HG03442 (cell line): ENCODE measurements around the gene GABPB1.
A peak's percentile ranks its signal among the peaks of the same experiment; 100 is the strongest.
"Not testable (repeated sequence)": the region's sequence is repeated elsewhere in the genome, so short reads cannot be mapped to it uniquely, and the experiment has no call there.

Experiments used
- ATAC-seq: cut with Tn5 transposase; IDR thresholded peaks from one replicate; pipeline ENCODE4 v1.9.1; 2021; ENCODE audit warnings: mild to moderate bottlenecking, moderate library complexity; ENCODE audit not compliant: unreplicated experiment

Gene GABPB1

DNA sequence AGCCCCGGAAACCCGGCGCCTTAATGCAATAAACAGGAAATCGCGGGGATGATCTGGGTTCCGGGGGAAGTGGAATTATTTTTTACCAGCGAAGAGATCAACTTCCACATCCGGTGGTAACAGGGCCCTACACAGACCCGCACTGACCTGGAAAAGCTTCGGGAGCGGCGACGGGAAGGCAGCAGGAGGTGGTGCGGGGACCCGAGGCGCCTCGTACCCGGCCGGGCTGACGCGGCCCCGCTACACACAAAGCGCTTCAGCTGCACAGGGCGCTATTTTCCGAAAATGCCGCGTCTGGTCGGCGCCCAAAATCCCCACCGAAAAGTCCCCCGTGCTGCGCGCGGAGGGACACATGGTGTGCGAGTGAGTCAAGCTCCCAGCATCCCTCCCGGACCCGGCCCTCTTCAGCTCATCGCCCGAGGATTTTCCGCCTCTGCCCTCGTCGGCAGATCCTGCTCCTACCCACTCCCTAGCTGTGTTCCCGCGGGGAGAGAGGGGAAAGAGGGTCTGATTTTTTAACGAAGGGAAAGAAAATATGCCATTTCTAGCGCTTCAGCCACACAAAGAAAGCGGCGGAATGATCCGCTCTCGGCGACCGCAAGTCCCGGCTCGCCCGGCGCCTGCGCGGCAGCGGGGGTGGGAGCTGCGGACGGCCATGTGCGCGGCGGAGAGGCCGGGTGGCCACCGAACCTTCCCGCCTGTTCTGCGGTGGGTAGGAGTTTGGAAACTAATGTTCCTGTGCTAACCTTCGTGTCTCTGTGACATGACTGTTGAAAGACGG is at the start of gene GABPB1:
Gene GABPB1 (minus strand): TSS at position 361 of the 781 bp plus-strand sequence. CDS start 45,400 bp downstream, outside the sequence.
- ATAC-seq, result peak; percentile 41

DNA sequence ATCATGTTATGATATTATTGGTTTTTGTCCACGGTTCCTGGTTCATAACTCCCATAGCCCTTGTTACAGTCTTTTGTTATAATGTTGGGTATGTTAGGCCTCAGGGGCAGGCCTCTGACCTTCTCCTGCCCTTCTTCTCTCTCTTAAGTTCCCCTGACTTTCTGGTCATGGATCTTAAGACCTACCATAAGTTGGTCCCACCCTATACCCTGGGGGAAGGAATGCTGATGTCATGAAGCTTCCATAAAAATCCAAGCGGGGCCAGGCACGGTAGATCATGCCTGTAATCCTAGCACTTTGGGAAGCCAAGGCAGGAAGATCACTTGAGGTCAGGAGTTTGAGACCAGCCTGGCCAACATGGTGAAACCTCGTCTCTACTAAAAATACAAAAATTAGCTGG is 36.6 kb upstream of the GABPB1 start:
- ATAC-seq, result not testable (repeated sequence)

DNA sequence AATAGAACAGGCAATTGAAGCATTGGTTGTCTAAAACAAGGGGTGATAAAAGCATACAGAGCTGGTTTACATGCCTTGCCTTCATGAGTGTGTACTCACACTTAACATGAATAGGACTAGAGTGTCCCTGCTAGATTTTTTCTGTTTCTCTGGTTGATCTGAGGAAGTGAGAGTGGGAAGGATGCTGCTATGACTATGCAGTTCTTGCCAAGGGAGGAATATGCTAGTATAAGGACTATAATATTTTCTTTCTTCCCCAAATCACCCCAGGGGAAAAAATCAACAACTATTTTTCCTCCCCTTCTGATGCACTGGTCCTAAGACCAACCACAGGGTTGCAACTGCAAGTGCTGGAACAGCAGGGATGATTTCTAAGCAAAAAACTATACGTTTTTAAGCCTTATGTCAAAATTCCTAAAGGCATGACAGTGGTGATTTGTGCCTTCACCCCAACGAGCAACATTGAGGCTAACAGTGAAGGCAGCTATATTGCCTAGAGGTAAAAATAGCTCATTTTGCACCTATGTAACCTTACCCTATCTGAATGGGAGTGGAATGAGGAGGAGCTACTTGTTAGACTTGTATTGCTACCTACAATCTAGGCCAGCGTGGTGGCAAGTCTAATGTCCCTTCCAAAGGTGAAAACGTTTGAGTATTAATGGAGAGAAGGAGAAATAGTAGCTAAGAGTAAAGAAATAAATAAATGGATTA is 35.7 kb upstream of the GABPB1 start:
- peak; percentile 72 for ATAC-seq

DNA sequence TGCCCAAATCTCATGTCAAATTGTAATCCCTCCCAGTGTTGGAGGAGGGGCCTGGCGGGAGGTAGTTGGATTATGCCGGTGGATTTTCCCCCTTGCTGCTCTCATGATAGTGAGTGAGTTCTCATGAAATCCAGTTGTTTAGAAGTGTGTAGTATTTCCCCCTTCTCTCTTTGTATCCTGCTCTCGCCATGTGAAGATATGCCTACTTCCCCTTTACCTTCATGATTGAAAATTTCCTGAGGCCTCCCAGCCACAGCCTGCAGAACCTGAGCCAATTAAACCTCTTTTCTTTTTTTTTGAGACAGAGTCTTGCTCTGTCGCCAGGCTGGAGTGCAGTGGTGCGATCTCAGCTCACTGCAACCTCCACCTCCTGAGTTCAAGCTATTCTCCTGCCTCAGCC is 27.4 kb upstream of the GABPB1 start:
- ATAC-seq, result not testable (repeated sequence)

DNA sequence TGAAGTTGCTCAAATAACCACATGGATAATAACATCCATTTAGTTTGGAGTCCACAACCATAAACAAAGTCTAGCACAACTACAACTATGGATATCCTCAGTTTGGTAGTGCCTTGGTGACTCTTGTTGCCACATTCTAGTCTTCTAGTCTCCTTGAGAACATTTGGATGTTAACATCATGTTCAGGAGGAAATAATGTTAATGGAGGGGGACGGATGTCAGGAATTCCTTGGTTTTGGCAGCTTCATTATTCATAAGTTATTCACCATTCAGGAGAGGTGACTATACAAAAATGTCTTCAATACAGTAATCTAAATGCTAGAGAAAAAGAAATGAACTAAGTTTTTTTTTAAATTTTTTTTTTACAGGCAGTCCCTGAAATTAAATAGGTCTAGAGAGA is 26.4 kb upstream of the GABPB1 start:
- no peak for ATAC-seq

DNA sequence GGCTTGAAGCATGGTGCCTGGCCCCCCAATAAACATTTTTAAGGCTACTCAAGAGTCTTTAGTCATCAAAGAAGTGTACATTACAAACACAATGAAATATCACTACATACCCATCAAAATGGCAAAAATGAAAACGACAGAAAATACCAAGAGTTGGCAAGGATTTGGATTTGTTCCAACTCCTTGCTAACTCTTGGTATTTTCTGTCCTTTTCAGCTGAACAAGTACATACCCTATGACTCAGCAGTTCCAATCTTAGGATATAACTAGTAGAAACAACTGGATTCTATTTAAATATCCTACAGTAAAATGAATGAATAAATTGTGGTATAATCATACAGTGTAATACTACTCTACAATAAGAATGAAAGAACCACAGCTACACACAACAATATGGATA is 25.1 kb upstream of the GABPB1 start:
- no peak for ATAC-seq

DNA sequence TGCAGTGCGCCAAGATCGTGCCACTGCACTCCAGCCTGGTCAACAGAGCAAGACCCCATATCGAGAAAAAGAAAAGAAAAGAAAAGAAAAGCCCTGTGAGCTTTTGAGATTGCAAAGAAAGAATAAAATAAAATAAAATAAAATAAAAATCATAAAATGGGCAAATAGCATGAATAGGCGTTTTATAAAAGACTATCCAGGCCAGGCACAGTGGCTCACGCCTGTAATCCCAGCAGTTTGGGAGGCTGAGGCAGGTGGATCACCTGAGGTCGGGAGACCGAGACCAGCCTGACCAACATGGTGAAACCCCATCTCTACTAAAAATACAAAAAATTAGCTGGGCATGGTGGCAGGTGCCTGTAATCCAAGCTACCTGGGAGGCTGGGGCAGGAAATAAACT is 24.4 kb upstream of the GABPB1 start:
- ATAC-seq, result not testable (repeated sequence)

DNA sequence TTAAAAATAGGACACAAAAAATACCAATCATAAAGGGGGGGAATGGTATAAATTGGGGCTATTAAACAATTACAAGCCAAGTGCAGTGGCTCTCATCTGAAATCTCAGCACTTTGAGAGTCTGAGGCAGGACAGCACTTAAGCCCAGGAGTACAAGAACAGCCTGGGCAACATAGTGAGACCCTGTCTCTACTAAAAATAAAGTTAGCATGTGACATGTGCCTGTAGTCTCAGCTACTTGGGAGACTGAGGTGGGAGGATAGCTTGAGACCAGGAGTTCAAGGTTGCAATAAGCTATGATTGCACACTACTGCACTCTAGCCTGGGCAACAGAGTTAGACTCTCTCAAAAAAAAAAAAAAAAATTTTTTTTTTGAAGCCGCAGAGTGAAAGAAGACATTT is 23.8 kb upstream of the GABPB1 start:
- ATAC-seq, result no peak

DNA sequence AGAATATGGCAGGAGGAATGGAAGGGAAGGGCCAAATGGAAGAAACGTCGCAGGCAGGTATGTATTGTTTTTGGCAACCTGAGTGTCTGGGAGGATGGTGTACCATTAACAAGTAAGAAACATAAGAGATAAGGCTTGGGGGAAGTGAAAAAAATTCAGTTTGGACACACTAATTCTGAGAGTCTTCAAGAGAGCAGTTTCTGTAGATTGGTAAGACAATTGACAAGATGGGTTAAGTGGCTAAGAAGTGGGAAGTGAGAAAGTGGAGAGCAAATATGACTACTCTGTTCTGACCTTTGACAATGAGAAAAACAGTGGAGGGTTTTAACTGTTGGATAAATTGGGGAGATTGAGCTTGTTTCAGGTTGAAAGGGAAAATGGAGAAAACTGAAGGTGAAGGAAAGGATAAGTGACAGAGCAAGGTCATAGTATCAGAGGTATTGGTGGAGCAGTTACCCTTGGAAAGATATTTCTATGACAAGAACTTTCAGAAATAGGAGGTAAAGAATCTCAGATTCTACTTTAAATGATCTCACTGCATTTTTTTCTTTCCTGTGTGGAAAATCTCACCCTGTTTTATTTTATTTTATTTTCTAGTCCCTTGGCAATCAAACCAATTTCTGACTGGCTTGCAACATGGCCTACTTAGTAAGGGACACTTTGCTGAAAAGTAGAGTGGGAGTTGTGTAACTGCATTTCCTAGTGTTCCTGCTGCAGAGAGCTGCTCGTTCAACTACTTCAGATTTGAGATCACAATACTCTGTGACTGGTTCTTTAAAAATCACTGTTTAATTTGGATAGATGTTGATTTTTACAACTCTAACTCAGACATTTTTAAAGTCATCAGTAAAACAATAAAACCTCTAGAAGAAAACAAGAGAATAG is 23.1 kb upstream of the GABPB1 start:
- peak; percentile 97 for ATAC-seq

DNA sequence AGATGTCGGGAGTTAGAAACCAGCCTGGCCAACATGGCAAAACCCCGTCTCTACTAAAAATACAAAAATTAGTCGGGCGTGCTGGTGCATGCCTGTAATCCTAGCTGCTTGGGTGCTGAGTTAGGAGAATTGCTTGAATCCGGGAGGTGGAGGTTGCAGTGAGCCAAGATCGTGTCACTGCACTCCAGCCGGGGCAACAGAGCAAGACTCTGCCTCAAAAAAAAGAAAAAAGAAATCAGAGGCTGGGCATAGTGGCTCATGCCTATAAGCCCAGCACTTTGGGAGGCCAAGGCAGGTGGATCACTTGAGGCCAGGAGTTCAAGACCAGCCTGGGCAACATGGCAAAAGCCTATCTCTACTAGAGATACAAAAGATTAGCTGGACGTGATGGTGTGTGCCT is 14.6 kb upstream of the GABPB1 start:
- ATAC-seq, result not testable (repeated sequence)

DNA sequence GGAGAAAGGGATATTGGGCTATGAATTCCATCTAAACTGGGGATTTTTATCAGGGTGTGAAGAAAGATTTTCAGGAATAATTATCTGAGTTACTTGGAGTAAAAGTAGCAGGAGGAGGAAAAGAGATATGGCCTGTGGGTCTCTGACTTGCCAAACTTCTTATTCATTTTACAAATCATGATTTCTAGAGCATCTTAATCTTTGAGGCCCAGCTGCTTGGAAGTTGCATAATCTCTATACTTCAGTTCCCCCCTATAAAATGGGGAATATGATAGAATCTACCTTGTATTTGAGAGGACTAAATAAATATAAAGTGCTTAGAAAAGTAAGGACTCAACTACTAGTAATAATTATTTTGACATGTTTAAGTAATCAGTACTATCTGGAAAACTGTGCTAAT is 11.0 kb upstream of the GABPB1 start:
- ATAC-seq, result no peak

DNA sequence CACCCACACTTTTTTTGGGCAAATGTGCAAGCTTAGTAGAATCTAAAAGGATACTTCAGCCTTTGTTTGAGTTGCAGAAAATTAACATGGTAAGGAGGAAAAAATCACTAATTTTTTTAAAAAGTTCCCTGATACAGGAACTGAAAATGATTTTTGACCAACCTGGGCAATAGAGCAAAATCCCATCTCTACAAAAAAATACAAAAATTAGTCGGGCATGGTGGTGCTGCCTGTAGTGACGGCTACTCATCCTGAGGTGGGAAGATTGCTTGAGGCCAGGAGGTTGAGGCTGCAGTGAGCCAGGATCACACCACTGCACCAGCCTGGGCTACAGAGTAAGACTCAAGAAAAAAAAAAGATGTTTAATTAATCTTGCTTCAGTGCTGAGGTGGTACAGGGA is 10.6 kb upstream of the GABPB1 start:
- no peak for ATAC-seq

DNA sequence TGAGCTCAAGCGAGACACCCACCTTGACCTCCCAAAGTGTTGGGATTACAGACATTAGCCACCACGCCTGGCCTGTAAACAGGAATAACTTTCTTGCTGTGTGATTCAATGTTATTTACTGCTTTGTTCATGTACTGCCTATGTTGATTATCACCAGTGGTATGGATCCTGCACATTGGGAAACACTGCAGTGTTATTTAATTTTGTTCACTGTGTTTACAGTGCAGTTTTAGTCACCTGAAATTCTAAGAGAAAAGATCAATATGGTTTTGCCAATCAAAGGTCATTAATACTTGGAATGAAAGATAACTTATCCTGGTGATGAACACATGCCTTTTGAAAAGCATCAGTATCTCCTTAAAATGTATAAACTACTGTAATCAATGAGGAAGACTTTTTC is 8.6 kb upstream of the GABPB1 start:
- no peak for ATAC-seq

DNA sequence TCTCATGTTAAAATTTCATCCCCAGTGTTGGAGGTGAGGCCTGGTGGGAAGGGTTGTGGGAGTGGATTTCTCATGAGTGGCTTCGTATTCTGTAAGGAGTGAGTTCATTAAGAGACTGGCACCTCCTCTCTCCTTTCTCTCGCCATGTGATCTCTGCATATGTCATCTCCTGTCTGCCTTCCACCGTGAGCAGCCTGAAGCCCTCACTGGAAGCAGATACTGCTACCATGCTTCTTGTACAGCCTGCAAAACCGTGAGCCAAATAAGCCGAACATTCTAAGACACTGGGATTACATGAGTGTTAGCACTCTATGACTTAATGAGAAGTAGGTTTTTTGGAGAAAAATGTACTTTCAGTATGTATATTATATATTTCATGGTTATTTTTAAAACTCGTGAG is 6.8 kb upstream of the GABPB1 start:
- no peak for ATAC-seq

DNA sequence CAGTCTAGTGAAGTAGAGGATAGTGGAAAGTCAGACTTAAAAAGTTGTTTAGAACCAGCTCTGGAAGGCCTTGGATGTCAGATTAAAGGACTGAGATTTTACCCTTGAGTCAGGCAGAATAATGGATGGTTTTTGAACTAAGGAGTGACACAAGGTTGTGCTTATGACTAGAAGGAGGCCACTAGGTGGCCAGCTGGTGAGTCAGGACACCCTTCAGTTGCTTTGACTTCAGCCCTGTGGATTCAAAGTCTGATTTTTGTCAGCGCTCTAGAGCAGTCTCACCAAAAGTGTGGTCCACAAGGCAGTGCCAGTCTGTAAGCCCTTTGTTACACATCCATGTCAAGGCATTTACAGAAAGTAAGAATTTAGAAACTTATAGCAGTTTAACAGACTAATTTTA is 3.8 kb upstream of the GABPB1 start:
- ATAC-seq, result no peak

DNA sequence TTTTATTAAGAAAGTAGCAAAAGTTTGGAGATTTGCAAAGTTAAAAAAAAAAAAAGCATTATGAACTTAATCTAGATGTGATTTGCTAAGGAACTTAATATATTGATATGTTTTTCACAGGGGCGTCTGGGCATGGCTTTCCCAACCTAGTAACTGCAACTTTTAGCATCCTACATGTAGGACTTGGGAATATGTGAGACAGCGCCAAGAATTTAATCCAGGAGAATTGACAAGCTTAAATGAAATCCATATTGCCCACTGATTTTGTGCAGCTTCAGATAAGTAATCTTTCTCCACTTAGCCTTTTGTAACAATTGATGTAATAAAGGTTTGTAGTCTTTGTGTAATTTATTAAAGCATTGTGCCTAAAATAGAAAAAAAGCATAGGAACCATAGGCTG is 982 bp upstream of the GABPB1 start:
- ATAC-seq, result no peak

DNA sequence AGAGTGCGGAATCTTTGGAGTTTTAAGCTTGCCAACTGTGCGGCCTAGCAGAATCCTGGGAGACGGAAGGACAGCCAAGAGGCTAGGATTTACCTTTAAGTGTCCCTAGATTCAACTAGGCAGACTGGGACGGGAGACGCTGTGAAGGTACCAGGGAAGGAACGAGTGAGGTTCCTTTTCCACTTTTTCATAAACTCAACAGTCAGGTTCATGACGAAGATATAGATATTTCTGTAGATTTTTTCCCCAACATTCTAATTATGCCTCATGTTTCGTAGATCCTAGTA is 564 bp upstream of the GABPB1 start:
- ATAC-seq, result no peak

DNA sequence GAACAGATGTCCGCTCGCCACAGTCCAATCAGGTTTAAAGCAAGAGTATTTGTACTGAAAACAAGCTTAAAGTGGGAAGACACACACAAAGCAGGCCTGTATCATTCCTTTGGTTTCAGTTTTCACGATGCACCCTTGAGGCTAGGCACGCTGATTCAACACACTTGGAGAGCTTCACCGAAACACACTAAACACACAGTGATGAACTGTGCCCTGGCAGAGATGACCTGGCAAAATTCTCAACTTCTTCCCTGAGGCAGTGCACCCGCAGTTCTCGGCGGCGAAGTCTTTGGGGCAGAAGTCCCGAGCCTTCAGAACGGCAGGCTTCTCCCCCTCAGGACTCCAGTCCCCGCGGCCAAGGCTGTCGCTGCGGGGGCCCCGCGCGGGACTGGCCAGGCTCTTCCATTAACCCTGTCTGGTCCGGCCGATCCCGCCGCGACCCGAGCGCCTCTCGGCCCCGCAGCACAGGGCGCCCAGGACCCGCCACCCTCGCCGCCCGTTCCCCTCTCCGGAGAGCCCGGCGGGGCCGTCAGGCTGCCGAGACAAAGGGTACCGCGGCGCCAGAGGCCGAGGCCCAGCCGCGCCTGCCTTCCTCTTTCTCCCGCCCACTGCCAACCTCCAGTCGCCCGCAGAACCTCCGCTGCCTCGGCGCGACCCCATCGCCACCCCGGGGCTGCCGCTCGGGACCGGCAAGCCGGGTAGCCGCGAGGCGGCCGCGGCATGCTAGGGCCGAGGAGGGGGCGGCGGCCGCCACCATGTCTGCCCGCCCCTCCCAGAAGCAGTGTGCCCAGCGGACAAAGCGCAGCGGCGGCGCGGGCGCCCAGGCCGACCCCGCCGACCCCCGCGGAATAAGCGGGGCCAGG is 792 bp downstream of the GABPB1 start:
- ATAC-seq, result peak; percentile 21

DNA sequence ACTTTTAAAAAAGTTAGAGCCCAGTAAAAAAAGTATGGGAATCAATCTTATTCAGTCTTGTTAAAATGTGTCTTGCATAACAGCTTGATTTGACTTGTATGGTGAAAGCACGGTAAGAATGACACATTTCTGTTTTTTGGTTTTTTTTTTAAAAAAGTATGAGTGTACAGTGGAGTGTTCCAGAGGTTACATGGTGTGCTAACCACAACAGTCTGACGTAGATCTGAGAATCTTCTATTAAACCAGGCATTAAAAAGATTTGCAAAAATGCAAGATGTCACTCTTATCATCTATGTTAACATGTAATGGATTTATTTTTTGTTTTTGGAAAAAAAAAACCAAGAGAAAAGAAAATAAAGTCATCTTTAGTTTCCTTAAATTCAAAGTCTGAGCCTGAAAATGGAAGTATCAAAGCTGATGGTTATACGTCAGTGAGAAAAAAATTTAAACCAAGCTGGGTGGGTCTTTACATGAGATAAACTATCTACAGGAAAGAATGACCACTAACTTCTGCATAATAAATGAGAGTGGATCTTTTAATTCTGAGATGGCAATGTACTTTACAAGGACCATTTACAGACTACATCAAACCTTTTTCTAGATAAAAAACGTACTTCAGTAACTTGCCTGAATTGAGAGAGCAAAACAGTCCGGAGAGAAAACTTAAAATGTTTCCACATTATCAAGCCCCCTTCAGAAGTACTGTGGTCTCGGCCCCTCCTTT is 1.6 kb downstream of the GABPB1 start:
- no peak for ATAC-seq

DNA sequence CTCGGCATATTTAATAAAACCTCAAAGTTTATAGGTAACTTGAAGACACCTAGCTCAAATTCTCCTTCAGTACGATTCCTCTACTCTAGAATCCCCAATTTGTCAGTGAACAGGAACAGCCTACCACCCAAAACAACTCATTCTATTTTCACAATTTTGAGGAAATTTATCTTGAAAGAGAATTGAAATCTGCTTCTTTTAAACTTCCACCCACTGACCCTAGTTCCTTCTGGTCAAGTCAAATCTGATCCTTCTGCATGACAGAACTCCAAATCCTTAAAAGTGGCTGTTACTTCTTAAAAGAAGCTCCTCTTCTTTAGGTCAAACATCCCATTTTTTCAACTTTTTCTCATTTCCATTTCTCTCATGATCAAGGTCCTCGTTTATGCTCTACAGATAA is 4.4 kb downstream of the GABPB1 start:
- no peak for ATAC-seq
